ENCODE measurements around the gene TMPRSS13. TPM values are rescaled to one million over a fixed set of nuclear protein-coding genes. Genes with fewer than 3 reads are reported as not detected.

Gene TMPRSS13
- polyA plus RNA-seq, 1 donor from 2014 or later, result 0.35 TPM

- Mint-ChIP-seq H3K9me3 (no peaks in the 10 kb centered on the region), H3K27ac (no peak overlapping the region), H3K4me3 (no peak overlapping the region), H3K36me3 (peaks cover 2% of the 10 kb centered on the region), H3K4me1 (peaks cover 0 to 5% (median 4%) of the 10 kb centered on the region in 3 donors), H3K27me3 (peaks cover 21% of the 10 kb centered on the region)
Measured at GRCh38 chr11:117883063-117883462, 46.1 kb downstream of the TMPRSS13 start.

GRCh38 chr11:117882311-117882905 is 46.8 kb downstream of the TMPRSS13 start:
- Mint-ChIP-seq H3K9me3 (no peaks in the 10 kb centered on the region), H3K27ac (no peak overlapping the region), H3K4me3 (no peak overlapping the region), H3K27me3 (peaks cover 27% of the 10 kb centered on the region), H3K36me3 (peaks cover 2% of the 10 kb centered on the region), H3K4me1 (peaks cover 0 to 4% (median 0%) of the 10 kb centered on the region in 3 donors)

- Mint-ChIP-seq H3K36me3 (peaks cover 2% of the 10 kb centered on the region), H3K27me3 (peaks cover 36% of the 10 kb centered on the region), H3K4me1 (peaks cover under 1 to 7% (median 4%) of the 10 kb centered on the region in 3 donors), H3K4me3 (no peak overlapping the region), H3K9me3 (no peaks in the 10 kb centered on the region), H3K27ac (no peak overlapping the region)
Measured at GRCh38 chr11:117881217-117881616, 48.0 kb downstream of the TMPRSS13 start.

- no peaks in the 10 kb centered on the region for H3K9me3 Mint-ChIP-seq
- no peak overlapping the region for H3K27ac Mint-ChIP-seq
- H3K4me1 Mint-ChIP-seq, result peaks cover 4 to 19% (median 7%) of the 10 kb centered on the region in 3 donors
- no peak overlapping the region for H3K4me3 Mint-ChIP-seq
- H3K36me3 Mint-ChIP-seq, result peaks cover 3% of the 10 kb centered on the region
- peaks cover 50% of the 10 kb centered on the region for H3K27me3 Mint-ChIP-seq
Measured at GRCh38 chr11:117879516-117880480, 49.4 kb downstream of the TMPRSS13 start.

- peaks cover 1% of the 10 kb centered on the region for H3K36me3 Mint-ChIP-seq
- no peak overlapping the region for H3K4me3 Mint-ChIP-seq
- no peak overlapping the region for H3K27ac Mint-ChIP-seq
- H3K9me3 Mint-ChIP-seq, result no peaks in the 10 kb centered on the region
- H3K27me3 Mint-ChIP-seq, result peaks cover 53% of the 10 kb centered on the region
- peaks cover 4 to 23% (median 8%) of the 10 kb centered on the region in 3 donors for H3K4me1 Mint-ChIP-seq
Measured at GRCh38 chr11:117878939-117879475, 50.2 kb downstream of the TMPRSS13 start.

GRCh38 chr11:117878314-117878938 is 50.8 kb downstream of the TMPRSS13 start:
- Mint-ChIP-seq H3K9me3 (no peaks in the 10 kb centered on the region), H3K27me3 (peaks cover 56% of the 10 kb centered on the region), H3K4me3 (peak overlapping the region in 1 of 4 donors; percentile 12), H3K36me3 (peaks cover 1% of the 10 kb centered on the region), H3K27ac (no peak overlapping the region), H3K4me1 (peaks cover 4 to 26% (median 9%) of the 10 kb centered on the region in 3 donors)

GRCh38 chr11:117877120-117877784 is 52.0 kb downstream of the TMPRSS13 start:
- Mint-ChIP-seq H3K36me3 (peaks cover 1% of the 10 kb centered on the region), H3K4me3 (peak overlapping the region in 1 of 4 donors; percentile 55), H3K27me3 (peaks cover 60% of the 10 kb centered on the region), H3K4me1 (peaks cover 4 to 28% (median 9%) of the 10 kb centered on the region in 3 donors), H3K27ac (peak overlapping the region in 1 of 3 donors; percentile 74), H3K9me3 (no peaks in the 10 kb centered on the region)

- peak within 1 kb of the TSS in 1 of 3 donors; percentile 74 for H3K27ac Mint-ChIP-seq
- H3K4me3 Mint-ChIP-seq, result peak within 1 kb of the TSS in 3 of 4 donors; percentile 65 to 87 (median 68)
- no peaks in the 10 kb centered on the region for H3K9me3 Mint-ChIP-seq
- H3K27me3 Mint-ChIP-seq, result peaks cover 64% of the 10 kb centered on the region
- H3K4me1 Mint-ChIP-seq, result peaks cover 4 to 28% (median 9%) of the 10 kb centered on the region in 3 donors
- peaks cover 1% of the 10 kb centered on the region for H3K36me3 Mint-ChIP-seq
Measured at GRCh38 chr11:117876341-117877119, 52.7 kb downstream of the TMPRSS13 start, which contains the start of gene FXYD6. Gene FXYD6 (minus strand): TSS chr11:117876658. CDS start chr11:117842776, 33,882 bp downstream.

GRCh38 chr11:117876059-117876340 is 53.2 kb downstream of the TMPRSS13 start:
- Mint-ChIP-seq H3K4me1 (peaks cover 4 to 28% (median 9%) of the 10 kb centered on the region in 3 donors), H3K4me3 (peak overlapping the region in 3 of 4 donors; percentile 56 to 87 (median 68)), H3K9me3 (no peaks in the 10 kb centered on the region), H3K36me3 (peaks cover 1% of the 10 kb centered on the region), H3K27me3 (peaks cover 64% of the 10 kb centered on the region), H3K27ac (no peak overlapping the region)

GRCh38 chr11:117875382-117876058 is 53.7 kb downstream of the TMPRSS13 start:
- Mint-ChIP-seq H3K4me1 (peaks cover 0 to 28% (median 9%) of the 10 kb centered on the region in 3 donors), H3K27me3 (peaks cover 62% of the 10 kb centered on the region), H3K9me3 (no peaks in the 10 kb centered on the region), H3K27ac (no peak overlapping the region), H3K4me3 (peak overlapping the region in 3 of 4 donors; percentile 56 to 87 (median 68)), H3K36me3 (peaks cover 1% of the 10 kb centered on the region)

- Mint-ChIP-seq H3K27ac (no peak overlapping the region), H3K36me3 (peaks cover 1% of the 10 kb centered on the region), H3K4me3 (peak overlapping the region in 1 of 4 donors; percentile 56), H3K27me3 (peaks cover 60% of the 10 kb centered on the region), H3K4me1 (peaks cover 0 to 28% (median 9%) of the 10 kb centered on the region in 3 donors), H3K9me3 (no peaks in the 10 kb centered on the region)
Measured at GRCh38 chr11:117874910-117875381, 54.3 kb downstream of the TMPRSS13 start.

- Mint-ChIP-seq H3K4me3 (peak overlapping the region in 2 of 4 donors; percentile 3 to 73), H3K27ac (no peak overlapping the region), H3K27me3 (peaks cover 60% of the 10 kb centered on the region), H3K9me3 (no peaks in the 10 kb centered on the region), H3K36me3 (peaks cover 1% of the 10 kb centered on the region), H3K4me1 (peaks cover 0 to 28% (median 9%) of the 10 kb centered on the region in 3 donors)
Measured at GRCh38 chr11:117874253-117874909, 54.8 kb downstream of the TMPRSS13 start.

GRCh38 chr11:117873828-117874125 is 55.4 kb downstream of the TMPRSS13 start:
- H3K4me3 Mint-ChIP-seq, result no peak overlapping the region
- peaks cover 1% of the 10 kb centered on the region for H3K36me3 Mint-ChIP-seq
- no peaks in the 10 kb centered on the region for H3K9me3 Mint-ChIP-seq
- peaks cover 0 to 28% (median 9%) of the 10 kb centered on the region in 3 donors for H3K4me1 Mint-ChIP-seq
- peaks cover 55% of the 10 kb centered on the region for H3K27me3 Mint-ChIP-seq
- H3K27ac Mint-ChIP-seq, result no peak overlapping the region
